HepG2 (cell line): ENCODE measurements around the gene STARD10. TPM values are rescaled to one million over a fixed set of nuclear protein-coding genes. Genes with fewer than 3 reads are reported as not detected.

Experiments
- AGO1 ChIP-seq: fragments of 200-400 bp; formaldehyde crosslinking; IDR thresholded peaks from 2 replicates; pipeline ENCODE4 v1.6.1; 2017; ENCODE audit warnings: mild to moderate bottlenecking, low read depth, low read length, moderate library complexity; ENCODE audit not compliant: poor library complexity, severe bottlenecking
- AGO2 ChIP-seq: fragments of 200-400 bp; formaldehyde crosslinking; optimal IDR thresholded peaks from 2 replicates; pipeline ENCODE3; 2017; ENCODE audit warnings: mild to moderate bottlenecking, low read depth, low read length, moderate library complexity
- BRD4 ChIP-seq: sonication (generic); formaldehyde crosslinking; IDR thresholded peaks from 2 replicates; pipeline ENCODE4 v1.4.0; 2020; ENCODE audit warnings: missing genetic modification reagents
- CENPX ChIP-seq: sonication (generic); formaldehyde crosslinking; IDR thresholded peaks from 2 replicates; pipeline ENCODE4 v1.9.0; 2021; ENCODE audit warnings: mild to moderate bottlenecking, missing genetic modification reagents, moderate library complexity
- HNF4G ChIP-seq, 2 experiments: sonication (generic) in 1 of 2; formaldehyde crosslinking in 1 of 2; IDR thresholded peaks; 2 replicates each; pipeline versions ENCODE4 v1.4.0 to v1.6.1; 2011 to 2020; ENCODE audit warnings: borderline replicate concordance in 2 of 2, low read depth in 2 of 2, mild to moderate bottlenecking in 2 of 2, low read length in 1 of 2, missing genetic modification reagents in 1 of 2, moderate library complexity in 1 of 2
- MEIS2 ChIP-seq: sonication (generic); formaldehyde crosslinking; IDR thresholded peaks from 2 replicates; pipeline ENCODE4 v1.9.0; 2021; ENCODE audit warnings: mild to moderate bottlenecking, missing genetic modification reagents
- MIER2 ChIP-seq: IDR thresholded peaks from 2 replicates; pipeline ENCODE4 v1.6.1; 2016; ENCODE audit warnings: missing biosample characterization, missing genetic modification reagents
- MTF2 ChIP-seq: sonication (generic); formaldehyde crosslinking; IDR thresholded peaks from 2 replicates; pipeline ENCODE4 v1.5.0; 2020; ENCODE audit warnings: missing genetic modification reagents, borderline replicate concordance
- NPAS2 ChIP-seq: sonication (generic); formaldehyde crosslinking; IDR thresholded peaks from 2 replicates; pipeline ENCODE4 v1.8.0; 2022; ENCODE audit warnings: mild to moderate bottlenecking, missing genetic modification reagents, borderline replicate concordance
- NR2F6 ChIP-seq, 2 experiments: IDR thresholded peaks; 2 replicates each; pipeline ENCODE4 v1.6.1; 2016; ENCODE audit warnings: antibody characterized with exemption in 1 of 2, mild to moderate bottlenecking in 1 of 2
- PHF5A ChIP-seq: IDR thresholded peaks from one replicate; pipeline ENCODE4 v1.6.1; 2018; ENCODE audit warnings: low read depth, missing genetic modification reagents; ENCODE audit not compliant: unreplicated experiment
- RORA ChIP-seq: sonication (generic); formaldehyde crosslinking; IDR thresholded peaks from 2 replicates; pipeline ENCODE4 v1.5.0; 2020; ENCODE audit warnings: mild to moderate bottlenecking, missing genetic modification reagents, moderate library complexity
- TBL1XR1 ChIP-seq: fragments of 150-350 bp; IDR thresholded peaks from 2 replicates; pipeline ENCODE4 v1.6.1; 2014; ENCODE audit warnings: borderline replicate concordance, low read length; ENCODE audit not compliant: partially characterized antibody
- THYN1 ChIP-seq: sonication (generic); formaldehyde crosslinking; IDR thresholded peaks from 2 replicates; pipeline ENCODE4 v1.8.1; 2023; ENCODE audit warnings: low read depth, mild to moderate bottlenecking, moderate library complexity, missing genetic modification reagents, borderline replicate concordance
- ZC3H13 ChIP-seq: sonication (generic); formaldehyde crosslinking; IDR thresholded peaks from 2 replicates; pipeline ENCODE4 v1.8.1; 2023; ENCODE audit warnings: mild to moderate bottlenecking, missing genetic modification reagents, moderate library complexity
- ZNF101 ChIP-seq: sonication (generic); formaldehyde crosslinking; IDR thresholded peaks from 2 replicates; pipeline ENCODE4 v1.4.0; 2020; ENCODE audit warnings: mild to moderate bottlenecking, low read depth, missing genetic modification reagents, borderline replicate concordance
- ZNF160 ChIP-seq: sonication (generic); formaldehyde crosslinking; IDR thresholded peaks from 2 replicates; pipeline ENCODE4 v1.8.0; 2022; ENCODE audit warnings: mild to moderate bottlenecking, inconsistent platforms, missing genetic modification reagents
- ZNF207 ChIP-seq: fragments of 450-650 bp; IDR thresholded peaks from 2 replicates; pipeline ENCODE4 v1.6.1; 2016; ENCODE audit warnings: antibody characterized with exemption, borderline replicate concordance
- ZNF235 ChIP-seq: sonication (generic); formaldehyde crosslinking; IDR thresholded peaks from 2 replicates; pipeline ENCODE4 v1.8.1; 2023; ENCODE audit warnings: mild to moderate bottlenecking, missing genetic modification reagents, borderline replicate concordance
- ZNF253 ChIP-seq: sonication (generic); formaldehyde crosslinking; IDR thresholded peaks from 2 replicates; pipeline ENCODE4 v1.8.0; 2022; ENCODE audit warnings: mild to moderate bottlenecking, missing genetic modification reagents, borderline replicate concordance
- ZNF879 ChIP-seq: sonication (generic); formaldehyde crosslinking; IDR thresholded peaks from 2 replicates; pipeline ENCODE4 v1.8.1; 2023; ENCODE audit warnings: missing genetic modification reagents
- polyA plus RNA-seq, 8 experiments: library from polyadenylated mRNA; depleted of rRNA in 3 of 8; stranded (reverse) in 7 of 8; unstranded in 1 of 8; fragments of >200 nt; fragmentation: Illumina TruSeq in 4 of 8; extraction: Trizol in 4 of 8; gene quantifications; 2 replicates each; pipeline versions ENCODE4 v1.2.1 to v1.2.3, GENCODE V29; 2011 to 2016; ENCODE audit warnings: low read depth in 4 of 8, missing spikeins in 1 of 8, mixed read lengths in 1 of 8; ENCODE audit not compliant: insufficient read depth in 1 of 8
- total RNA-seq, 5 experiments: library from RNA; depleted of rRNA; stranded (reverse); fragments of >200 nt; fragmentation: Illumina TruSeq; extraction: Trizol; gene quantifications; 2 replicates each; pipeline ENCODE4 v1.2.3, GENCODE V29; 2016; ENCODE audit warnings: low read depth in 1 of 5
- TF ChIP-seq, protein P1 (sequence below): sonication (generic); formaldehyde crosslinking; IDR thresholded peaks from 2 replicates; pipeline ENCODE4 v1.4.0; 2020; ENCODE audit warnings: missing genetic modification reagents
- TF ChIP-seq, protein P2 (sequence below): sonication (generic); formaldehyde crosslinking; IDR thresholded peaks from 2 replicates; pipeline ENCODE4 v1.5.1; 2020; ENCODE audit warnings: mild to moderate bottlenecking, missing genetic modification reagents
- TF ChIP-seq, protein P3 (sequence below): IDR thresholded peaks from 2 replicates; pipeline ENCODE4 v1.6.1; 2012; ENCODE audit warnings: inconsistent platforms
- TF ChIP-seq, protein P4 (sequence below): sonication (generic); formaldehyde crosslinking; IDR thresholded peaks from 2 replicates; pipeline ENCODE4 v1.4.0; 2020; ENCODE audit warnings: mild to moderate bottlenecking, missing genetic modification reagents

STARD10 gene
- total and polyA plus RNA-seq, 2 of the 13 experiments (the other 11 are each of a cell fraction or from before 2014, with no cell fraction given) = 260 to 341 TPM

DNA sequence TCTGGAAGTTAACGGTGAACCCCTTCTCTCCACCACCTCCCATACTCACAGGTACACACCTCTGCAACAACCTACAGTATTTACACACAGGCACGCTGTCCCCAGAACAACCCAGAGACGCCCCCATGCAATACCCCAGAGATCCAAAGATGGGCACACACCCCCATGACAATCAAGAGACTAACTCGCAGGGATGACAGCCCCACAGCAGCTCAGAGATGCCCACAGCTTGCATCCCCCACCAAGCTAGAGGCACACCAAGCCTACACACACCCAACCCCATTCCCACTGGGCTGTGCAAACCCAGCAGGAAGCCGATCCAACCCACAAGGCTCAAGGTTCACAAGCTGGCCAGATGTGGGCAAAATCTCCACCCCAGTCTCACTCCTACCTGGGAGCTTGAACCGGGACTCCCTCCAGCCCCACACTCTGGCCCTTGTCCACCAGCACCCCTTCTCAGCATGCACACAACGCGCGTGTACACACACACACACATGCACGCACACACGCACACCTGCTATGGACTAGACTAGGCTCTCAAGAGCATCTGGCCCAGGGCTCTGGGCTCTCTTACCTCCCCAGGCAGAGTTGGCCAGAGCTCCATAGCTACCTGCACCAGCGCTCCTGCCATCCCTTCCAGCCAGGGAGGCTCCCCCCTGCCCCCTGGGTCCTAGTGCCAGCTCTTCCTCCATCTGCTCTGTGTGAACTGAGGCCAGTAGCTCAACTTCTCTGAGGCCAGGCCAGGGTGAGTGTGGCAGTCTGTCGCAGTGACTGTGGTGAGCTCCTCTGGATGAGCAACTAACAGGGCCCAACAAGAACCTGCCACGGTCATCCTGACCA, 11.5 kb downstream of the STARD10 start (continued):
- TF ChIP-seq BRD4 = peak; percentile 57; the same call in 1 of the 2 replicates
- no peak for TF ChIP-seq NPAS2 (CRISPR knock-in tag)
- TF ChIP-seq ZNF207 = no peak
- peak; percentile 64; the same call in 1 of the 2 replicates for TF ChIP-seq HNF4G (IDR thresholded peaks at IDR 0.05; ENCODE audit: borderline replicate concordance, low read depth, low read length)
- no peak; the same call in 1 of the 2 replicates for TF ChIP-seq HNF4G (CRISPR knock-in tag; IDR thresholded peaks at IDR 0.05; ENCODE audit: borderline replicate concordance, low read depth)
- TF ChIP-seq ZNF879 (CRISPR knock-in tag) = no peak
- TF ChIP-seq NR2F6 (IDR thresholded peaks at IDR 0.05) = no peak
- TF ChIP-seq NR2F6 (CRISPR knock-in tag; IDR thresholded peaks at IDR 0.05) = no peak
- TF ChIP-seq PHF5A (CRISPR knock-in tag) = no peak
- no peak for TF ChIP-seq THYN1 (CRISPR knock-in tag)
- TF ChIP-seq MIER2 (CRISPR knock-in tag) = no peak
- TF ChIP-seq ZNF160 (CRISPR knock-in tag) = 0 out of 2 replicates have a peak, but pooled peaks have one; percentile 42
- no peak for TF ChIP-seq RORA (CRISPR knock-in tag)
- no peak for TF ChIP-seq ZNF253
- TF ChIP-seq MTF2 (CRISPR knock-in tag) = no peak
- TF ChIP-seq, protein P1, sequence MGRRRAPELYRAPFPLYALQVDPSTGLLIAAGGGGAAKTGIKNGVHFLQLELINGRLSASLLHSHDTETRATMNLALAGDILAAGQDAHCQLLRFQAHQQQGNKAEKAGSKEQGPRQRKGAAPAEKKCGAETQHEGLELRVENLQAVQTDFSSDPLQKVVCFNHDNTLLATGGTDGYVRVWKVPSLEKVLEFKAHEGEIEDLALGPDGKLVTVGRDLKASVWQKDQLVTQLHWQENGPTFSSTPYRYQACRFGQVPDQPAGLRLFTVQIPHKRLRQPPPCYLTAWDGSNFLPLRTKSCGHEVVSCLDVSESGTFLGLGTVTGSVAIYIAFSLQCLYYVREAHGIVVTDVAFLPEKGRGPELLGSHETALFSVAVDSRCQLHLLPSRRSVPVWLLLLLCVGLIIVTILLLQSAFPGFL = no peak
- no peak for TF ChIP-seq MEIS2
- TF ChIP-seq, protein P2, sequence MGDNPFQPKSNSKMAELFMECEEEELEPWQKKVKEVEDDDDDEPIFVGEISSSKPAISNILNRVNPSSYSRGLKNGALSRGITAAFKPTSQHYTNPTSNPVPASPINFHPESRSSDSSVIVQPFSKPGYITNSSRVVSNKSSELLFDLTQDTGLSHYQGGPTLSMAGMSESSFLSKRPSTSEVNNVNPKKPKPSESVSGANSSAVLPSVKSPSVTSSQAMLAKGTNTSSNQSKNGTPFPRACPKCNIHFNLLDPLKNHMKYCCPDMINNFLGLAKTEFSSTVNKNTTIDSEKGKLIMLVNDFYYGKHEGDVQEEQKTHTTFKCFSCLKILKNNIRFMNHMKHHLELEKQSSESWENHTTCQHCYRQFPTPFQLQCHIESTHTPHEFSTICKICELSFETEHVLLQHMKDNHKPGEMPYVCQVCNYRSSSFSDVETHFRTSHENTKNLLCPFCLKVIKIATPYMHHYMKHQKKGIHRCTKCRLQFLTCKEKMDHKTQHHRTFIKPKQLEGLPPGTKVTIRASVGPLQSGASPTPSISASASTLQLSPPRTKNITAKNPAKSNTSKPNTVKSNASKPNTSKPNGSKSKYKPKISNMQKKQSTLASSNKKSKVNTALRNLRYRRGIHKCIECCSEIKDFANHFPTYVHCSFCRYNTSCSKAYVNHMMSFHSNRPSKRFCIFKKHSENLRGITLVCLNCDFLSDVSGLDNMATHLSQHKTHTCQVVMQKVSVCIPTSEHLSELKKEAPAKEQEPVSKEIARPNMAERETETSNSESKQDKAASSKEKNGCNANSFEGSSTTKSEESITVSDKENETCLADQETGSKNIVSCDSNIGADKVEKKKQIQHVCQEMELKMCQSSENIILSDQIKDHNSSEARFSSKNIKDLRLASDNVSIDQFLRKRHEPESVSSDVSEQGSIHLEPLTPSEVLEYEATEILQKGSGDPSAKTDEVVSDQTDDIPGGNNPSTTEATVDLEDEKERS (CRISPR knock-in tag) = no peak
- TF ChIP-seq AGO2 = peak; percentile 67
- TF ChIP-seq, protein P3, sequence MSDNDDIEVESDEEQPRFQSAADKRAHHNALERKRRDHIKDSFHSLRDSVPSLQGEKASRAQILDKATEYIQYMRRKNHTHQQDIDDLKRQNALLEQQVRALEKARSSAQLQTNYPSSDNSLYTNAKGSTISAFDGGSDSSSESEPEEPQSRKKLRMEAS = no peak
- TF ChIP-seq, protein P4, sequence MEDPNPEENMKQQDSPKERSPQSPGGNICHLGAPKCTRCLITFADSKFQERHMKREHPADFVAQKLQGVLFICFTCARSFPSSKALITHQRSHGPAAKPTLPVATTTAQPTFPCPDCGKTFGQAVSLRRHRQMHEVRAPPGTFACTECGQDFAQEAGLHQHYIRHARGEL (CRISPR knock-in tag) = no peak
- no peak for TF ChIP-seq CENPX (CRISPR knock-in tag)
- TF ChIP-seq TBL1XR1 = no peak
- no peak for TF ChIP-seq AGO1
- TF ChIP-seq ZC3H13 = no peak
- TF ChIP-seq ZNF235 (CRISPR knock-in tag) = 0 out of 2 replicates have a peak, but pooled peaks have one; percentile 61
- TF ChIP-seq ZNF101 (CRISPR knock-in tag) = no peak
